ENCODE data around the gene TRMT11. TPM values are rescaled to one million over a fixed set of nuclear protein-coding genes. Genes with fewer than 3 reads are reported as not detected.
"Not testable (repeated sequence)": the region's sequence is repeated elsewhere in the genome, so short reads cannot be mapped to it uniquely, and the experiment has no call there.

The TRMT11 gene
- total RNA-seq, 2 donors from 2014 or later = 29.4 to 35.4 TPM

GRCh38 chr6:125968493-125968892 lies 17.8 kb upstream of the TRMT11 start:
- no peaks in the 10 kb centered on the region for H3K27me3 Mint-ChIP-seq (ENCODE audit: insufficient read depth)
- H3K27ac Mint-ChIP-seq = no peak overlapping the region
- H3K9me3 Mint-ChIP-seq = no peaks in the 10 kb centered on the region
- H3K4me3 ChIP-seq (ENCODE audit: low read length) = no peak overlapping the region
- peaks cover 18% of the 10 kb centered on the region for H3K4me1 Mint-ChIP-seq
- peaks cover 13% of the 10 kb centered on the region for H3K36me3 ChIP-seq (ENCODE audit: control insufficient read depth, insufficient read depth, low read length)
- no peak overlapping the region for H3K4me3 Mint-ChIP-seq
- no peaks in the 10 kb centered on the region for H3K9me3 ChIP-seq (ENCODE audit: control insufficient read depth, low read length)
- no peak for DNase-seq
- H3K27ac ChIP-seq (ENCODE audit: low read depth, low read length) = no peak overlapping the region
- no peaks in the 10 kb centered on the region for H3K4me1 ChIP-seq (ENCODE audit: control insufficient read depth, insufficient read depth, low read length)
- TF ChIP-seq CTCF (conservative IDR thresholded peaks at IDR 0.05) = no peak
- no peaks in the 10 kb centered on the region for H3K27me3 ChIP-seq (ENCODE audit: control insufficient read depth, insufficient read depth, low read length, poor library complexity, severe bottlenecking)
- no peak overlapping the region for H3K9ac ChIP-seq (ENCODE audit: extremely low read depth, low read length, poor library complexity, severe bottlenecking)
- peaks cover 22% of the 10 kb centered on the region for H3K36me3 Mint-ChIP-seq (ENCODE audit: low read depth)
- 82 to 92% methylated on average over 2 of the region's 2 CpGs for WGBS, 2 experiments (ENCODE audit: insufficient coverage in 1 of 2, insufficient read length in 1 of 2)

- Mint-ChIP-seq H3K4me3 (no peak overlapping the region), H3K4me1 (peaks cover 8% of the 10 kb centered on the region), H3K9me3 (no peaks in the 10 kb centered on the region), H3K36me3 (ENCODE audit: low read depth) (peaks cover 22% of the 10 kb centered on the region), H3K27me3 (ENCODE audit: insufficient read depth) (no peaks in the 10 kb centered on the region), H3K27ac (no peak overlapping the region)
- H3K4me3 ChIP-seq (ENCODE audit: low read length) = no peak overlapping the region
- TF ChIP-seq CTCF (conservative IDR thresholded peaks at IDR 0.05) = no peak
- H3K27me3 ChIP-seq (ENCODE audit: control insufficient read depth, insufficient read depth, low read length, poor library complexity, severe bottlenecking) = no peaks in the 10 kb centered on the region
- H3K9me3 ChIP-seq (ENCODE audit: control insufficient read depth, low read length) = no peaks in the 10 kb centered on the region
- H3K27ac ChIP-seq (ENCODE audit: low read depth, low read length) = no peak overlapping the region
- H3K4me1 ChIP-seq (ENCODE audit: control insufficient read depth, insufficient read depth, low read length) = no peaks in the 10 kb centered on the region
- peaks cover 21% of the 10 kb centered on the region for H3K36me3 ChIP-seq (ENCODE audit: control insufficient read depth, insufficient read depth, low read length)
- no peak for DNase-seq
- WGBS, 2 experiments (ENCODE audit: insufficient coverage in 1 of 2, insufficient read length in 1 of 2) = no CpG with 5 or more reads among the region's 2 CpGs
- H3K9ac ChIP-seq (ENCODE audit: extremely low read depth, low read length, poor library complexity, severe bottlenecking) = no peak overlapping the region
These were observed 15.6 kb upstream of the TRMT11 start for GRCh38 chr6:125970760-125971159.

- H3K9me3 Mint-ChIP-seq; H3K27me3 Mint-ChIP-seq (ENCODE audit: insufficient read depth); H3K9me3 ChIP-seq (ENCODE audit: control insufficient read depth, low read length); DNase-seq; H3K27ac ChIP-seq (ENCODE audit: low read depth, low read length); H3K4me1 ChIP-seq (ENCODE audit: control insufficient read depth, insufficient read depth, low read length); H3K27ac Mint-ChIP-seq; H3K4me3 Mint-ChIP-seq; H3K9ac ChIP-seq (ENCODE audit: extremely low read depth, low read length, poor library complexity, severe bottlenecking); H3K4me1 Mint-ChIP-seq; H3K27me3 ChIP-seq (ENCODE audit: control insufficient read depth, insufficient read depth, low read length, poor library complexity, severe bottlenecking); H3K4me3 ChIP-seq (ENCODE audit: low read length): not testable (repeated sequence)
- H3K36me3 Mint-ChIP-seq (ENCODE audit: low read depth) = peaks cover 19% of the 10 kb centered on the region
- WGBS, 2 experiments (ENCODE audit: insufficient coverage in 1 of 2, insufficient read length in 1 of 2) = 88 to 100% methylated on average over 1 of the region's 1 CpG
- H3K36me3 ChIP-seq (ENCODE audit: control insufficient read depth, insufficient read depth, low read length) = peaks cover 18% of the 10 kb centered on the region
These were observed 13.9 kb upstream of the TRMT11 start for GRCh38 chr6:125972478-125972877.

- H3K9me3 Mint-ChIP-seq = no peaks in the 10 kb centered on the region
- TF ChIP-seq CTCF (conservative IDR thresholded peaks at IDR 0.05) = peak; percentile 74
- no peaks in the 10 kb centered on the region for H3K9me3 ChIP-seq (ENCODE audit: control insufficient read depth, low read length)
- H3K27me3 ChIP-seq (ENCODE audit: control insufficient read depth, insufficient read depth, low read length, poor library complexity, severe bottlenecking) = no peaks in the 10 kb centered on the region
- H3K4me1 ChIP-seq (ENCODE audit: control insufficient read depth, insufficient read depth, low read length) = no peaks in the 10 kb centered on the region
- DNase-seq = no peak
- peaks cover 16% of the 10 kb centered on the region for H3K36me3 ChIP-seq (ENCODE audit: control insufficient read depth, insufficient read depth, low read length)
- H3K9ac ChIP-seq (ENCODE audit: extremely low read depth, low read length, poor library complexity, severe bottlenecking) = no peak overlapping the region
- H3K4me3 ChIP-seq (ENCODE audit: low read length) = no peak overlapping the region
- H3K27ac ChIP-seq (ENCODE audit: low read depth, low read length) = no peak overlapping the region
- peaks cover 8% of the 10 kb centered on the region for H3K4me1 Mint-ChIP-seq
- no peak overlapping the region for H3K27ac Mint-ChIP-seq
- WGBS, 2 experiments (ENCODE audit: insufficient coverage in 1 of 2, insufficient read length in 1 of 2) = 64 to 67% methylated on average over 2 to 5 of the region's 5 CpGs
- H3K36me3 Mint-ChIP-seq (ENCODE audit: low read depth) = peaks cover 11% of the 10 kb centered on the region
- no peak overlapping the region for H3K4me3 Mint-ChIP-seq
- H3K27me3 Mint-ChIP-seq (ENCODE audit: insufficient read depth) = no peaks in the 10 kb centered on the region
These were observed 12.0 kb upstream of the TRMT11 start for GRCh38 chr6:125974214-125974866.
